HepG2 (cell line): ENCODE measurements around the gene SMIM45.

Source experiments
- ATAC-seq: fragments of 200-7000 bp; cut with Tn5 transposase; 3 replicates; pipeline ENCODE4 v1.9.1; 2020; ENCODE audit warnings: mild to moderate bottlenecking, moderate library complexity
- BruUV-seq: library from RNA; stranded (reverse); fragments of 400-500 nt; replicated peaks from 2 replicates; lab custom pipeline; 2021; lab: Mats Ljungman, UMichigan
- CTCF ChIA-PET: fragments of 300-600 bp; formaldehyde crosslinking; extraction: SDS; loops from one replicate; lab custom pipeline; 2021; ENCODE audit warnings: low total read pairs, inconsistent platforms, low intra/inter-chr PET ratio; lab: Yijun Ruan, JAX
- POLR2A ChIA-PET: fragments of 350-600 bp; sonication (Branson Sonifier 250); formaldehyde crosslinking; loops from one replicate; lab custom pipeline; 2020; ENCODE audit warnings: antibody characterized with exemption, inconsistent platforms; lab: Yijun Ruan, JAX
- DNase-seq: peaks from one replicate; pipeline ENCODE4 v3.0.0-alpha.2; 2015; ENCODE audit warnings: low spot score
- FAIRE-seq: peaks from 3 replicates; lab custom pipeline; 2011; peaks lifted over from hg19 to GRCh38; lab: Jason Lieb, UNC
- H2AFZ ChIP-seq: one replicate; pipeline ENCODE4 v1.6.1; 2011; ENCODE audit warnings: low read length, inconsistent platforms
- H3K27ac ChIP-seq: fragments of 300-600 bp; 3 replicates; pipeline ENCODE4 v1.8.0; 2011; ENCODE audit warnings: mixed run types, mild to moderate bottlenecking, mixed read lengths, low read length, inconsistent platforms; ENCODE audit not compliant: insufficient read depth; ENCODE audit errors: extremely low read length
- H3K27me3 ChIP-seq, 2 experiments: fragments of 200-600 bp in 1 of 2; 2 replicates in 1 of 2; 3 replicates in 1 of 2; pipeline versions ENCODE4 v1.6.0 to v1.8.0; 2011; ENCODE audit warnings: low read length in 2 of 2, mild to moderate bottlenecking in 2 of 2, moderate library complexity in 2 of 2, inconsistent platforms in 1 of 2; ENCODE audit not compliant: insufficient read depth in 2 of 2, control insufficient read depth in 1 of 2
- H3K36me3 ChIP-seq, 2 experiments: fragments of 200-600 bp in 1 of 2; replicated peaks in 1 of 2; 2 replicates in 1 of 2; 3 replicates in 1 of 2; pipeline versions ENCODE4 v1.5.1 to v1.8.0; 2011; ENCODE audit warnings: low read length in 2 of 2, inconsistent platforms in 1 of 2; ENCODE audit not compliant: insufficient read depth in 2 of 2, control insufficient read depth in 1 of 2
- H3K4me1 ChIP-seq: 2 replicates; pipeline ENCODE4 v1.5.1; 2012; ENCODE audit warnings: low read length, inconsistent platforms; ENCODE audit not compliant: insufficient read depth
- H3K4me2 ChIP-seq: 2 replicates; pipeline ENCODE4 v1.6.0; 2011; ENCODE audit warnings: low read depth, low read length, inconsistent platforms
- H3K4me3 ChIP-seq, 3 experiments: fragments of 200-600 bp in 1 of 3; sonication (generic), shearing (Covaris generic) in 1 of 3; replicated peaks in 1 of 3; 2 replicates each; pipeline ENCODE4 v1.5.1; 2011 to 2016; ENCODE audit warnings: low read length in 3 of 3, inconsistent platforms in 2 of 3, low read depth in 2 of 3, mild to moderate bottlenecking in 2 of 3, control low read depth in 1 of 3, mixed read lengths in 1 of 3; ENCODE audit not compliant: insufficient read depth in 1 of 3
- H3K79me2 ChIP-seq: one replicate; pipeline ENCODE4 v1.6.1; 2011; ENCODE audit warnings: low read length, inconsistent platforms; ENCODE audit not compliant: insufficient read depth
- H3K9ac ChIP-seq: 2 replicates; pipeline ENCODE4 v1.6.0; 2011; ENCODE audit warnings: mild to moderate bottlenecking, low read depth, low read length, inconsistent platforms; ENCODE audit not compliant: insufficient read depth
- H3K9me3 ChIP-seq: 2 replicates; pipeline ENCODE4 v1.5.1; 2012; ENCODE audit warnings: mild to moderate bottlenecking, low read length
- H4K20me1 ChIP-seq: 2 replicates; pipeline ENCODE4 v1.6.0; 2011; ENCODE audit warnings: inconsistent platforms, mild to moderate bottlenecking, low read length, moderate library complexity; ENCODE audit not compliant: insufficient read depth
- CREB1 ChIP-seq, 2 experiments: fragments of 450-650 bp in 1 of 2; IDR thresholded peaks; 2 replicates each; pipeline ENCODE4 v1.6.1; 2016 to 2017; ENCODE audit warnings: control low read depth in 1 of 2, mild to moderate bottlenecking in 1 of 2, missing compliant biosample characterization in 1 of 2, missing genetic modification characterization in 1 of 2
- FOSL1 ChIP-seq: sonication (generic); formaldehyde crosslinking; IDR thresholded peaks from 2 replicates; pipeline ENCODE4 v1.9.0; 2021; ENCODE audit warnings: missing genetic modification reagents, borderline replicate concordance
- FOXA1 ChIP-seq, 2 experiments: fragments of 450-650 bp in 1 of 2; sonication (generic) in 1 of 2; formaldehyde crosslinking in 1 of 2; IDR thresholded peaks; 2 replicates each; pipeline versions ENCODE4 v1.4.0 to v1.6.1; 2016 to 2020; ENCODE audit warnings: missing genetic modification reagents in 1 of 2
- HIVEP1 ChIP-seq: sonication (generic); formaldehyde crosslinking; IDR thresholded peaks from 2 replicates; pipeline ENCODE4 v1.4.0; 2020; ENCODE audit warnings: mild to moderate bottlenecking, missing genetic modification reagents
- HMG20B ChIP-seq: conservative IDR thresholded peaks from 2 replicates; pipeline ENCODE4 v1.6.1; 2016; ENCODE audit warnings: missing genetic modification reagents, missing compliant biosample characterization
- HNRNPUL1 ChIP-seq: fragments of 200-400 bp; formaldehyde crosslinking; IDR thresholded peaks from 2 replicates; pipeline ENCODE4 v1.6.1; 2017; ENCODE audit warnings: low read depth, mild to moderate bottlenecking, low read length, moderate library complexity
- NRL ChIP-seq: sonication (generic); formaldehyde crosslinking; IDR thresholded peaks from 2 replicates; pipeline ENCODE4 v1.5.0; 2020; ENCODE audit warnings: missing genetic modification reagents, mild to moderate bottlenecking, moderate library complexity, borderline replicate concordance
- PBX3 ChIP-seq: sonication (generic); formaldehyde crosslinking; IDR thresholded peaks from 2 replicates; pipeline ENCODE4 v1.8.1; 2023; ENCODE audit warnings: missing genetic modification reagents, inconsistent platforms, borderline replicate concordance
- RARG ChIP-seq: sonication (generic); formaldehyde crosslinking; IDR thresholded peaks from 2 replicates; pipeline ENCODE4 v1.4.0; 2020; ENCODE audit warnings: low read depth, mild to moderate bottlenecking, missing genetic modification reagents
- SIN3A ChIP-seq: IDR thresholded peaks from 2 replicates; pipeline ENCODE4 v1.6.1; 2011; ENCODE audit warnings: low read depth, mild to moderate bottlenecking, control low read depth, low read length, borderline replicate concordance
- TFE3 ChIP-seq: IDR thresholded peaks from 2 replicates; pipeline ENCODE4 v1.6.1; 2016
- ZNF296 ChIP-seq: sonication (generic); formaldehyde crosslinking; conservative IDR thresholded peaks from 2 replicates; pipeline ENCODE4 v1.5.0; 2020; ENCODE audit warnings: mild to moderate bottlenecking, missing genetic modification reagents
- ZNF354B ChIP-seq: sonication (generic); formaldehyde crosslinking; IDR thresholded peaks from 2 replicates; pipeline ENCODE4 v1.8.0; 2022; ENCODE audit warnings: mild to moderate bottlenecking, missing genetic modification reagents
- ZNF800 ChIP-seq: sonication (generic); formaldehyde crosslinking; IDR thresholded peaks from 2 replicates; pipeline ENCODE4 v1.4.0; 2020; ENCODE audit warnings: missing genetic modification reagents
- WGBS: methylation state at CpG from one replicate; pipeline ENCODE4 v1.1.6; 2017; ENCODE audit warnings: low lambda C conversion rate; 5-methylcytosine and 5-hydroxymethylcytosine counted together
- in situ Hi-C: cut with HindIII; loops from 2 replicates; pipeline ENCODE4 v1.10.0; 2017; ENCODE audit warnings: low pct_unique_long_range_greater_than_20kb; ENCODE audit not compliant: extremely low pct_ligation_motif_present
- intact Hi-C: fragments of 100-400 bp; cut with micrococcal nuclease; formaldehyde crosslinking; loops from one replicate; pipeline ENCODE4 v1.10.0; 2022; ENCODE audit not compliant: unreplicated experiment

Gene SMIM45

GRCh38 chr22:41915786-41916493, 36.0 kb upstream of the SMIM45 start:
- in situ Hi-C loops: no loop called here
- no peak for FAIRE-seq

More at GRCh38 chr22:41915786-41916493, 36.0 kb upstream of the SMIM45 start:
- H3K79me2 ChIP-seq: no peaks in the 10 kb centered on the region
- 26% methylated on average over 10 of the region's 11 CpGs for WGBS
- DNase-seq (no peak), ATAC-seq (no peak)
- TF ChIP-seq TFE3 (CRISPR knock-in tag): no peak
- TF ChIP-seq FOSL1 (CRISPR knock-in tag): no peak
- TF ChIP-seq ZNF296 (CRISPR knock-in tag): no peak
- TF ChIP-seq FOXA1 (IDR thresholded peaks at IDR 0.05): no peak
- TF ChIP-seq FOXA1 (CRISPR knock-in tag; IDR thresholded peaks at IDR 0.05): no peak
- TF ChIP-seq ZNF354B (CRISPR knock-in tag): no peak
- no peak for TF ChIP-seq PBX3
- no peak for TF ChIP-seq NRL (CRISPR knock-in tag)
- no peak for TF ChIP-seq HMG20B (CRISPR knock-in tag)
- TF ChIP-seq RARG (CRISPR knock-in tag): no peak
- no peak for TF ChIP-seq HIVEP1 (CRISPR knock-in tag)
- TF ChIP-seq ZNF800 (CRISPR knock-in tag): no peak
- TF ChIP-seq HNRNPUL1: no peak
- no peak for TF ChIP-seq CREB1 (IDR thresholded peaks at IDR 0.05)
- TF ChIP-seq CREB1 (CRISPR knock-in tag; IDR thresholded peaks at IDR 0.05): no peak
- TF ChIP-seq SIN3A: no peak
- H4K20me1 ChIP-seq: peaks cover 14% of the 10 kb centered on the region; the same call in 1 of the 2 replicates
- intact Hi-C loops: no loop called here
- no peak overlapping the region for H3K4me2 ChIP-seq
- H3K4me3 ChIP-seq: no peak overlapping the region
- peaks cover 27 to 81% of the 10 kb centered on the region in 2 experiments for H3K27me3 ChIP-seq
- H3K27ac ChIP-seq: no peak overlapping the region
- H3K9ac ChIP-seq: no peak overlapping the region
- peaks cover 24% of the 10 kb centered on the region for H3K4me1 ChIP-seq
- ChIA-PET CTCF (no interaction called here), POLR2A (no interaction called here)
- H3K9me3 ChIP-seq: no peaks in the 10 kb centered on the region
- H3K36me3 ChIP-seq: no peaks in the 10 kb centered on the region
- BruUV-seq: no TSS peak
- H2AFZ ChIP-seq: no peak overlapping the region
